B cell (primary cell): ENCODE measurements around the gene SH3RF3.

Experiments
- CTCF ChIP-seq: fragments of 200-600 bp; IDR thresholded peaks from one replicate; pipeline ENCODE4 v1.8.0; 2022; ENCODE audit warnings: antibody characterized with exemption, mild to moderate bottlenecking
- EZH2 ChIP-seq: IDR thresholded peaks from 2 replicates; pipeline ENCODE4 v1.6.1; 2012; ENCODE audit warnings: borderline replicate concordance, low read depth, mild to moderate bottlenecking, moderate library complexity, low read length; ENCODE audit not compliant: insufficient read depth, poor library complexity, severe bottlenecking

GRCh38 chr2:109411640-109412325 lies 282.8 kb downstream of the SH3RF3 start:
- TF ChIP-seq CTCF (no peak), EZH2 (no peak)
